ENCODE data around the gene TCERG1L.
"Not testable (repeated sequence)": the region's sequence is repeated elsewhere in the genome, so short reads cannot be mapped to it uniquely, and the experiment has no call there.

The TCERG1L gene

DNA sequence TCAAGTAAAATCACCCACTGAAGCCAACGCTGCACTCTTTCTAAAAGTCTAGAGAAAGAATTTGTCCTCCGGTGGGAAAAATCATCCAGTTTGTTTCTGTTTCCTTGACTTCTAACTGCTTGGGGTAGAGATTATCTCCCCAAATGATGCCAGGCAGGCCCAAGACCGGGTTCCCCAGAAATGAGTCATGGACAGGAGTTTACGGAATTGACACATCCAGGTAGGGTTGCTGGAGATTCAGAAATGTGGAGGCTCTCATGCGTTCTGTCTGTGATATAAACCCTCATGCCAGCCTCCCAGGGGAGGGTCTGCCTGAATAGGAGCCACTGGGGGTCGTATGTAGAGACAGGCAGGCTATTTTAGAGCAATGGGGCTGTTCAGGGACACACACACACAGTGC lies 230.9 kb downstream of the TCERG1L start:
- no peak for DNase-seq

GRCh38 chr10:131079314-131079713 lies 232.2 kb downstream of the TCERG1L start:
- no peak for DNase-seq

DNA sequence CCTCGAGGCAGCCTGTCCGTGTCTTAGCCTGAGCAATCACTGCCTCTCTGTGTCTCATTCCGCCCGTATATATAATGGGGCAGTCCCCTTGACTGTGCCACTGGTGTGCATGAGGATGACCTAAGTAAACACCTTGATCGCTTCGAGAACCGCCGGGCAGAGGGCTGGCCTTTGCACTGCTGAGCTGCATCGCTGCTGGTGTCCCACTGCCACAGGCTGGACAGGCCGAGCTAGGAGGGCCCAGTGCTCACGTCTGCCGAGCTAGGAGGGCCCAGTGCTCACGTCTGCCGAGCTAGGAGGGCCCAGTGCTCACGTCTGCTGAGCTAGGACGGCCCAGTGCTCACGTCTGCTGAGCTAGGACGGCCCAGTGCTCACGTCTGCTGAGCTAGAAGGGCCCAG lies 232.6 kb downstream of the TCERG1L start:
- DNase-seq: not testable (repeated sequence)

DNA sequence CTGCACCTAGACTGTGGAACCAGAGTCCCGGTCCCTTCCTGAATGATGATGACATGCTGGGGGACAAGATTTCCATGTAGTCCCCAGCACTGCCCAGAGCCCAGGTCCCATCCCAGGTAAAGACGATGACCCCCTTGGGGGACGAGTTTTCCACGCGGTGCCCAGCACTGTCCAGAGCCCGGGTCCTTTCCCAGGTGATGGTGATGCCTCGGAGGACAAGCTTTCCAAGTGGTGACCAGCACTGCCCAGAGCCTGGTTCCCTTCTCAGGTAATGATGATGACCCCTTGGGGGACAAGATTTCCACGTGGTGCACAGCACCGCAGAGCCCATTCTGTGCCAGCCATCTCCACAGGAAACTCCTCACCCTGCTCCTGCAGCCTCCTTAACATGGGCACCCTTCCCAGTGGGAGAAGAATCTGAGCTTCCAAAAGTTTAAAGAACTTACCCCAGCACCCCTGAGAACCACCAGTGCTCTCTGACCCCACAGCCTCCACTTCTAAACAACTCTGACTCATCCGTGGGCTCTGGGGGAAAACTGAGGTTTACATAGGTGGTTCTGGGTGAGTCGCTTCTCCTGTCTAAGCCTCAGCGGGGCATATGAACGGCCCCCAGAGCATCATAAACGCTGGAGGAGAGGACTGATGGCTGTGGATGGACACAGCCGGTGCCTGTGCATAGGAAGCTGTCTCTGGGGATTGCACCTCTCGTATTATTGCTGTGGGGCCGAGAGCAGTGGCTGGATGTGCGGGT lies 233.2 kb downstream of the TCERG1L start:
- no peak for DNase-seq

GRCh38 chr10:131077724-131078123 lies 233.8 kb downstream of the TCERG1L start:
- no peak for DNase-seq

- DNase-seq: no peak
These were observed 234.5 kb downstream of the TCERG1L start for GRCh38 chr10:131077031-131077430.

DNA sequence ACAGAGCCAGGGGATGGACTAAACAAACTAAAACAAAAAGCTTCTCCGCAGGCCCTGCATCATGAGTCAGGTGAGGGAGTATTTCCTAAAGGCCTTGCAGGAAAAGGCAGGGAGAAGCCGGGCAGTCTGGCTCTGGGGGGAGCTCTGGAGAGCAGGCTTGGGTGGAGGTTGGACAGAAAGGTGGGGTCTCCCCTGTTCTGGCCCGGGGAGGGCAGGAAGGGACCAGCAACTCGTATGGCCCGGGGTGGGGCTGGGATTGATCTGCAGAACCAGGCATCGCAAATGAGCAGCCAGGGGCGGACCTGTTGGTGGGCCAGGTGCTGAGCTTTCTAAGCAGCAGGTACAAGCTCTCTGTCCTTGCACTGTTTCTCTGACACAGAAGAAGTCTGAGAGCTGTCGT lies 235.2 kb downstream of the TCERG1L start:
- no peak for DNase-seq

- no peak for DNase-seq
These were observed 236.2 kb downstream of the TCERG1L start for GRCh38 chr10:131075218-131075770.

- no peak for DNase-seq
These were observed 236.8 kb downstream of the TCERG1L start for GRCh38 chr10:131074682-131075081.

DNA sequence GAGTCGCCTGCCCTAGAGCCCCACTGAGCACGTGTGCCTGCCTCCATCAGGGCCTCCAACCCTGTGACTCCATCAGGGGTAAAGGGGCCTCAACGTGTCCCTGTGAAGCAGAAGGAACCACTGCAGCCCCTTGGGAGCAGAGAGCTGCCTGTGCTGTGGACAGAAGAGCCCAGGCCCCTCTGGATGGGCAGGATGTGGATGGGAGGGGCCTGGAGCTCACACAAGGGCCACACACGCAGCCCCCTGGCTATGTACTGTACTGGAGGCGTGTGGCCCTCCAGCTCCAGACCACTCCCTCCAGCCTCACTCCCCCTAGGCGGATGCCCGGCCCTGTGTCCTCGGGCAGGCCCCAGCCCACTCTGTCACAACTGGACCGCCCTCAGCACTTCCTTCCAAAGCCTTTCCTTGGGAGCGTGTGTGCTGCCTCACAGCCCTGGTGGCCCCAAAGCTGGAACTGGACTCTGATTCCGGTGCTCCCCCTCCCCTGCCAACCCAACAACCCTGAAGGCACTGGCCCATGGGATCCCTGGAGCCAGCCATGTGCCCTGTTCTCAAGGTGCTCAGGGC lies 238.0 kb downstream of the TCERG1L start:
- no peak for DNase-seq

GRCh38 chr10:131072651-131073468 lies 238.7 kb downstream of the TCERG1L start:
- no peak for DNase-seq

DNA sequence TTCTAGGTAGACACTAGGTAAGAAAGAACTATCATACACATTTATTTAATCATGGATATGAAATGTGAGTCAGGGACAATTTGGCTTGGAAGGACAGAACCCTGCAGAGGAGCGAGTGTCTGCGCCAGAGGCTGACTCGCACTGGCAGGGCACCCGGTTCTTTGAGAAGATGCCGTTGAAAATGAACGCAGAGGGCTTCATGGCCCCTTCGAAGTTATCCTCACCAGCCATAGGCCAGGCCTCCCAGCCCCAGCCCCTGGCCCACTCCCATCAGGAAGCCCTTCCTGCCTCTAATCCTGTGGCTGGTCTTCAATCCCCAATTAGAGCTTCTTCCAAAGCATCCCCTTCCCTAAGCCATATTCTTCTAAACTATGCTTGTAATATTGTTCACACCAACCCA lies 239.8 kb downstream of the TCERG1L start:
- no peak for DNase-seq

- DNase-seq: no peak
These were observed 240.7 kb downstream of the TCERG1L start for GRCh38 chr10:131070856-131071255.

DNA sequence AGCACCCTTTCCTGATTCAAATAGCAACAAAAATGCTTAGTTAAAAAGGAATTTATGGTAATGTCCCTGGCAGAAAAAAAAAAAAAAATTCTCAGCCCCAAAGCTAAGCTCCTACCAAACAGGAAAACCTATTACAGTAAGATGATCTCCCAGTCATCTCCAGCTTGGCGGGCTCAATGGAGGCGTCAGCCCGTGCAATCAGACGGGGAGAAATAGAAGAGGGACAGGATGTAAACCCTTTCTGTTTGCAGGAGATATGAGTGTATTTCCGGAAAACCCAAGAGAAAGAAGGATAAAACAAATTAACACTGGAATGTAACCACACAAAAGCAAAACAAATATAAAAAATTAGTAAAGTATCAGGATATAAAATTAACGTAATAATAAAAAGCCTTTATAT lies 242.8 kb downstream of the TCERG1L start:
- no peak for DNase-seq

- no peak for DNase-seq
These were observed 243.2 kb downstream of the TCERG1L start for GRCh38 chr10:131068311-131068710.

- DNase-seq: no peak
These were observed 243.8 kb downstream of the TCERG1L start for GRCh38 chr10:131067690-131068089.

- DNase-seq: no peak
These were observed 245.7 kb downstream of the TCERG1L start for GRCh38 chr10:131065673-131066305.

GRCh38 chr10:131063311-131063710 lies 248.2 kb downstream of the TCERG1L start:
- DNase-seq: no peak

- no peak for DNase-seq
These were observed 248.8 kb downstream of the TCERG1L start for GRCh38 chr10:131062621-131063260.

GRCh38 chr10:131061216-131061615 lies 250.3 kb downstream of the TCERG1L start:
- DNase-seq: no peak

- DNase-seq: no peak
These were observed 251.6 kb downstream of the TCERG1L start for GRCh38 chr10:131059881-131060280.

- DNase-seq: no peak
These were observed 252.7 kb downstream of the TCERG1L start for GRCh38 chr10:131058799-131059198.
